ENCODE data around the gene LTB.
A peak's percentile ranks its signal among the peaks of the same experiment; 100 is the strongest.

LTB gene

GRCh38 chr6:31547727-31548543, 34.3 kb downstream of the LTB start:
- peak overlapping the region; percentile 78 to 81 for H3K9ac ChIP-seq (ENCODE audit: low read depth in 1 of 2, low read length in 2 of 2)
- H3K36me3 ChIP-seq (ENCODE audit: control insufficient read depth in 2 of 2, insufficient read depth in 2 of 2, low read length in 2 of 2): peaks cover 3 to 14% of the 10 kb centered on the region in 2 donors
- H3K4me1 ChIP-seq (ENCODE audit: control insufficient read depth in 2 of 2, insufficient read depth in 2 of 2, low read length in 2 of 2): peaks cover 15 to 17% of the 10 kb centered on the region in 2 donors
- H3K9me3 ChIP-seq (ENCODE audit: control insufficient read depth in 2 of 2, low read length in 2 of 2): no peaks in the 10 kb centered on the region
- peak overlapping the region; percentile 75 to 80 for H3K27ac ChIP-seq (ENCODE audit: low read depth in 2 of 2, low read length in 2 of 2)
- H3K4me3 ChIP-seq (ENCODE audit: low read length in 2 of 2): peak overlapping the region; percentile 72 to 79
- no peaks in the 10 kb centered on the region for H3K27me3 ChIP-seq (ENCODE audit: control insufficient read depth in 2 of 2, insufficient read depth in 2 of 2, low read length in 2 of 2)

- Histone ChIP-seq H3K9ac (ENCODE audit: low read depth in 1 of 2, low read length in 2 of 2) (peak within 1 kb of the TSS; percentile 78 to 81), H3K36me3 (ENCODE audit: control insufficient read depth in 2 of 2, insufficient read depth in 2 of 2, low read length in 2 of 2) (peaks cover 3 to 14% of the 10 kb centered on the region in 2 donors), H3K4me3 (ENCODE audit: low read length in 2 of 2) (peak within 1 kb of the TSS; percentile 72 to 79), H3K27ac (ENCODE audit: low read depth in 2 of 2, low read length in 2 of 2) (peak within 1 kb of the TSS; percentile 75 to 80), H3K9me3 (ENCODE audit: control insufficient read depth in 2 of 2, low read length in 2 of 2) (no peaks in the 10 kb centered on the region), H3K27me3 (ENCODE audit: control insufficient read depth in 2 of 2, insufficient read depth in 2 of 2, low read length in 2 of 2) (no peaks in the 10 kb centered on the region), H3K4me1 (ENCODE audit: control insufficient read depth in 2 of 2, insufficient read depth in 2 of 2, low read length in 2 of 2) (peaks cover 15 to 19% of the 10 kb centered on the region in 2 donors)
Measured at GRCh38 chr6:31546958-31547726, 35.1 kb downstream of the LTB start, which contains the start of gene NFKBIL1. Gene NFKBIL1 (plus strand): TSS chr6:31547608. CDS start chr6:31547695, 87 bp downstream.

- Histone ChIP-seq H3K27ac (ENCODE audit: low read depth in 2 of 2, low read length in 2 of 2) (peak within 1 kb of the TSS; percentile 75 to 80), H3K27me3 (ENCODE audit: control insufficient read depth in 2 of 2, insufficient read depth in 2 of 2, low read length in 2 of 2) (no peaks in the 10 kb centered on the region), H3K9ac (ENCODE audit: low read depth in 1 of 2, low read length in 2 of 2) (peak within 1 kb of the TSS; percentile 78 to 81), H3K9me3 (ENCODE audit: control insufficient read depth in 2 of 2, low read length in 2 of 2) (no peaks in the 10 kb centered on the region), H3K4me1 (ENCODE audit: control insufficient read depth in 2 of 2, insufficient read depth in 2 of 2, low read length in 2 of 2) (peaks cover 15 to 19% of the 10 kb centered on the region in 2 donors), H3K36me3 (ENCODE audit: control insufficient read depth in 2 of 2, insufficient read depth in 2 of 2, low read length in 2 of 2) (peaks cover 3 to 14% of the 10 kb centered on the region in 2 donors), H3K4me3 (ENCODE audit: low read length in 2 of 2) (peak within 1 kb of the TSS; percentile 72 to 79)
Measured at GRCh38 chr6:31546339-31546957, 35.8 kb downstream of the LTB start, which contains the start of gene ATP6V1G2. Gene ATP6V1G2 (minus strand): TSS chr6:31546608. CDS start chr6:31546559, 49 bp downstream.

DNA sequence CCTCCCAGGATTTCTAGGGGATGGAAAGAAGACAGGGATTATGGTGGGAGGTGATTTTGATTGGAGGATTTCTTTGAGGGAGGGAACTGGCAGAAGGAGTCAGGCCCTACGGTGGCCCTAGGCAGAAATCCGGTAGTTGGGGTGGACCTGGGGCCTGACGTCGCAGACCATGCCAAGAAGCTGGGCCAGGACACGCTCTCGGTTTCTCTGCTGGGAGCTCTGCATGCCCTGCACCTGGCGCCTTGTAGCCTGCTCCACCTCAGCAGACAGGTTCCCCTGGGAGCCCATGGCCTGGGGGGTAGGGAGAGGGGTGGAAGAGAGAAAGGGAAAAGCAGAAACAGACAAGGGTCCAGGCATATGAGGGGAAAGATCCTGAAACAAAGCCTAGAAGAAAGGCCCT, 36.9 kb downstream of the LTB start:
- Histone ChIP-seq H3K9ac (ENCODE audit: low read depth in 1 of 2, low read length in 2 of 2) (no peak overlapping the region), H3K4me3 (ENCODE audit: low read length in 2 of 2) (no peak overlapping the region), H3K36me3 (ENCODE audit: control insufficient read depth in 2 of 2, insufficient read depth in 2 of 2, low read length in 2 of 2) (peaks cover 4 to 6% of the 10 kb centered on the region in 2 donors), H3K9me3 (ENCODE audit: control insufficient read depth in 2 of 2, low read length in 2 of 2) (no peaks in the 10 kb centered on the region), H3K27me3 (ENCODE audit: control insufficient read depth in 2 of 2, insufficient read depth in 2 of 2, low read length in 2 of 2) (no peaks in the 10 kb centered on the region), H3K4me1 (ENCODE audit: control insufficient read depth in 2 of 2, insufficient read depth in 2 of 2, low read length in 2 of 2) (peaks cover 22 to 25% of the 10 kb centered on the region in 2 donors), H3K27ac (ENCODE audit: low read depth in 2 of 2, low read length in 2 of 2) (no peak overlapping the region)

DNA sequence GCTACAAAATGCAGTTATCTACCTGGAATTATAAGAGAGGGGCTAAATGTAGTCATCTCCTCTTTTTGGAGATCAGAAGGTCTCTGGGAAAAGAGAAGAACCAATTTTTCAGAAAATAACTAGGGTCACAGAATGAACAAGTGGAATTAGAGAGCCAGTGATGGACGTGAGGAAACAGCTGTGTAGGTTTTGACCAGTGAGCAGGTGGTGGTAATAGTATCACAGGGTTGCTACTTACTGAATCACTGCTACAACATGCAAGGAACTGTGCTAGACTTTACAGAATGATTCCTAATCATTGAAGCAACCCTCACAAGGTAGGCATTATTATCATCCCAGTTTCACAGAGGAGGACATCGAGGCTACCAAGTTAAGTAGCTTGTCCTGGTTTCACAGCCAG, 37.5 kb downstream of the LTB start:
- H3K4me1 ChIP-seq (ENCODE audit: control insufficient read depth in 2 of 2, insufficient read depth in 2 of 2, low read length in 2 of 2): peaks cover 27 to 31% of the 10 kb centered on the region in 2 donors

GRCh38 chr6:31543639-31544038, 38.6 kb downstream of the LTB start:
- H3K4me1 ChIP-seq (ENCODE audit: control insufficient read depth in 2 of 2, insufficient read depth in 2 of 2, low read length in 2 of 2): peaks cover 33 to 39% of the 10 kb centered on the region in 2 donors
- no peak overlapping the region for H3K9ac ChIP-seq (ENCODE audit: low read depth in 1 of 2, low read length in 2 of 2)
- H3K27ac ChIP-seq (ENCODE audit: low read depth in 2 of 2, low read length in 2 of 2): no peak overlapping the region

More for the DNA sequence above, 37.5 kb downstream of the LTB start:
- peaks cover 10 to 12% of the 10 kb centered on the region in 2 donors for H3K36me3 ChIP-seq (ENCODE audit: control insufficient read depth in 2 of 2, insufficient read depth in 2 of 2, low read length in 2 of 2)
- no peak overlapping the region for H3K9ac ChIP-seq (ENCODE audit: low read depth in 1 of 2, low read length in 2 of 2)
- no peak overlapping the region for H3K4me3 ChIP-seq (ENCODE audit: low read length in 2 of 2)
- H3K27ac ChIP-seq (ENCODE audit: low read depth in 2 of 2, low read length in 2 of 2): no peak overlapping the region
- H3K9me3 ChIP-seq (ENCODE audit: control insufficient read depth in 2 of 2, low read length in 2 of 2): no peaks in the 10 kb centered on the region
- H3K27me3 ChIP-seq (ENCODE audit: control insufficient read depth in 2 of 2, insufficient read depth in 2 of 2, low read length in 2 of 2): no peaks in the 10 kb centered on the region

GRCh38 chr6:31541658-31542521, 40.3 kb downstream of the LTB start, which contains the start of gene DDX39B:
Gene DDX39B (minus strand): TSS chr6:31542003. CDS start chr6:31540532, 1,471 bp downstream.
- peaks cover 24 to 27% of the 10 kb centered on the region in 2 donors for H3K36me3 ChIP-seq (ENCODE audit: control insufficient read depth in 2 of 2, insufficient read depth in 2 of 2, low read length in 2 of 2)
- H3K27me3 ChIP-seq (ENCODE audit: control insufficient read depth in 2 of 2, insufficient read depth in 2 of 2, low read length in 2 of 2): no peaks in the 10 kb centered on the region
- peak within 1 kb of the TSS; percentile 92 to 93 for H3K27ac ChIP-seq (ENCODE audit: low read depth in 2 of 2, low read length in 2 of 2)
- H3K4me3 ChIP-seq (ENCODE audit: low read length in 2 of 2): peak within 1 kb of the TSS; percentile 96 to 98
- H3K9ac ChIP-seq (ENCODE audit: low read depth in 1 of 2, low read length in 2 of 2): peak within 1 kb of the TSS; percentile 92 to 96
- peaks cover 23 to 29% of the 10 kb centered on the region in 2 donors for H3K4me1 ChIP-seq (ENCODE audit: control insufficient read depth in 2 of 2, insufficient read depth in 2 of 2, low read length in 2 of 2)
- H3K9me3 ChIP-seq (ENCODE audit: control insufficient read depth in 2 of 2, low read length in 2 of 2): no peaks in the 10 kb centered on the region

More at GRCh38 chr6:31543639-31544038, 38.6 kb downstream of the LTB start:
- H3K9me3 ChIP-seq (ENCODE audit: control insufficient read depth in 2 of 2, low read length in 2 of 2): no peaks in the 10 kb centered on the region
- peaks cover 17% of the 10 kb centered on the region in 2 donors for H3K36me3 ChIP-seq (ENCODE audit: control insufficient read depth in 2 of 2, insufficient read depth in 2 of 2, low read length in 2 of 2)
- no peak overlapping the region for H3K4me3 ChIP-seq (ENCODE audit: low read length in 2 of 2)
- no peaks in the 10 kb centered on the region for H3K27me3 ChIP-seq (ENCODE audit: control insufficient read depth in 2 of 2, insufficient read depth in 2 of 2, low read length in 2 of 2)

GRCh38 chr6:31541059-31541657, 41.1 kb downstream of the LTB start:
- Histone ChIP-seq H3K9ac (ENCODE audit: low read depth in 1 of 2, low read length in 2 of 2) (peak overlapping the region; percentile 92 to 96), H3K4me1 (ENCODE audit: control insufficient read depth in 2 of 2, insufficient read depth in 2 of 2, low read length in 2 of 2) (peaks cover 18 to 29% of the 10 kb centered on the region in 2 donors), H3K27ac (ENCODE audit: low read depth in 2 of 2, low read length in 2 of 2) (peak overlapping the region; percentile 92 to 93), H3K36me3 (ENCODE audit: control insufficient read depth in 2 of 2, insufficient read depth in 2 of 2, low read length in 2 of 2) (peaks cover 30 to 34% of the 10 kb centered on the region in 2 donors), H3K9me3 (ENCODE audit: control insufficient read depth in 2 of 2, low read length in 2 of 2) (no peaks in the 10 kb centered on the region), H3K4me3 (ENCODE audit: low read length in 2 of 2) (peak overlapping the region; percentile 96 to 98), H3K27me3 (ENCODE audit: control insufficient read depth in 2 of 2, insufficient read depth in 2 of 2, low read length in 2 of 2) (no peaks in the 10 kb centered on the region)

All from mucosa of rectum (tissue), 2 donors.